Urothelium cell line (cell line): ENCODE data around the gene MAPT.
"Not testable (repeated sequence)": the region's sequence is repeated elsewhere in the genome, so short reads cannot be mapped to it uniquely, and the experiment has no call there.

Source experiments
- DNase-seq: peaks from one replicate; pipeline ENCODE4 v3.0.0; 2011; ENCODE audit warnings: low spot score, mixed read lengths
- FAIRE-seq: peaks from 2 replicates; lab custom pipeline; 2011; peaks lifted over from hg19 to GRCh38; lab: Jason Lieb, UNC

The MAPT gene

GRCh38 chr17:46002311-46002972, 108.1 kb downstream of the MAPT start:
- FAIRE-seq (no peak), DNase-seq (peak; percentile 80)

- DNase-seq: no peak
- FAIRE-seq: no peak
These were observed 108.6 kb downstream of the MAPT start for GRCh38 chr17:46002973-46003316.

- FAIRE-seq (peak; percentile 50), DNase-seq (peak; percentile 29)
These were observed 109.8 kb downstream of the MAPT start for GRCh38 chr17:46003907-46004748.

GRCh38 chr17:46006082-46006481, 111.7 kb downstream of the MAPT start:
- FAIRE-seq, DNase-seq: not testable (repeated sequence)

- DNase-seq: no peak
- no peak for FAIRE-seq
These were observed 113.2 kb downstream of the MAPT start for GRCh38 chr17:46007461-46007965.

- DNase-seq: no peak
- no peak for FAIRE-seq
These were observed 114.2 kb downstream of the MAPT start for GRCh38 chr17:46008591-46008990.

- FAIRE-seq (no peak), DNase-seq (no peak)
These were observed 115.6 kb downstream of the MAPT start for GRCh38 chr17:46009681-46010596.

- no peak for FAIRE-seq
- DNase-seq: no peak
These were observed 116.3 kb downstream of the MAPT start for GRCh38 chr17:46010597-46011186.

- FAIRE-seq: no peak
- DNase-seq: no peak
These were observed 117.6 kb downstream of the MAPT start for GRCh38 chr17:46011711-46012505.

- DNase-seq: no peak
- FAIRE-seq: no peak
These were observed 118.2 kb downstream of the MAPT start for GRCh38 chr17:46012506-46013079.

GRCh38 chr17:46013127-46013501, 118.8 kb downstream of the MAPT start:
- DNase-seq (no peak), FAIRE-seq (no peak)

GRCh38 chr17:46013502-46014165, 119.3 kb downstream of the MAPT start:
- no peak for FAIRE-seq

GRCh38 chr17:46019408-46019925, 125.1 kb downstream of the MAPT start:
- not testable (repeated sequence) for DNase-seq, FAIRE-seq

More at GRCh38 chr17:46013502-46014165, 119.3 kb downstream of the MAPT start:
- no peak for DNase-seq

GRCh38 chr17:46020023-46020761, 125.8 kb downstream of the MAPT start:
- no peak for DNase-seq
- FAIRE-seq: no peak

GRCh38 chr17:46020998-46021397, 126.6 kb downstream of the MAPT start:
- FAIRE-seq (no peak), DNase-seq (no peak)

GRCh38 chr17:46023366-46023765, 129.0 kb downstream of the MAPT start:
- not testable (repeated sequence) for DNase-seq, FAIRE-seq

- FAIRE-seq (peak; percentile 32), DNase-seq (no peak)
These were observed 129.5 kb downstream of the MAPT start for GRCh38 chr17:46023783-46024388.

- FAIRE-seq (no peak), DNase-seq (no peak)
These were observed 130.2 kb downstream of the MAPT start for GRCh38 chr17:46024590-46024989.
